Medulla oblongata (tissue), 1 donor: ENCODE measurements around the gene ZNF609.

ENCODE experiments used
- DNase-seq: peaks from one replicate; pipeline ENCODE4 v3.0.0-alpha.2; 2015; ENCODE audit errors: extremely low spot score

ZNF609 gene, protein sequence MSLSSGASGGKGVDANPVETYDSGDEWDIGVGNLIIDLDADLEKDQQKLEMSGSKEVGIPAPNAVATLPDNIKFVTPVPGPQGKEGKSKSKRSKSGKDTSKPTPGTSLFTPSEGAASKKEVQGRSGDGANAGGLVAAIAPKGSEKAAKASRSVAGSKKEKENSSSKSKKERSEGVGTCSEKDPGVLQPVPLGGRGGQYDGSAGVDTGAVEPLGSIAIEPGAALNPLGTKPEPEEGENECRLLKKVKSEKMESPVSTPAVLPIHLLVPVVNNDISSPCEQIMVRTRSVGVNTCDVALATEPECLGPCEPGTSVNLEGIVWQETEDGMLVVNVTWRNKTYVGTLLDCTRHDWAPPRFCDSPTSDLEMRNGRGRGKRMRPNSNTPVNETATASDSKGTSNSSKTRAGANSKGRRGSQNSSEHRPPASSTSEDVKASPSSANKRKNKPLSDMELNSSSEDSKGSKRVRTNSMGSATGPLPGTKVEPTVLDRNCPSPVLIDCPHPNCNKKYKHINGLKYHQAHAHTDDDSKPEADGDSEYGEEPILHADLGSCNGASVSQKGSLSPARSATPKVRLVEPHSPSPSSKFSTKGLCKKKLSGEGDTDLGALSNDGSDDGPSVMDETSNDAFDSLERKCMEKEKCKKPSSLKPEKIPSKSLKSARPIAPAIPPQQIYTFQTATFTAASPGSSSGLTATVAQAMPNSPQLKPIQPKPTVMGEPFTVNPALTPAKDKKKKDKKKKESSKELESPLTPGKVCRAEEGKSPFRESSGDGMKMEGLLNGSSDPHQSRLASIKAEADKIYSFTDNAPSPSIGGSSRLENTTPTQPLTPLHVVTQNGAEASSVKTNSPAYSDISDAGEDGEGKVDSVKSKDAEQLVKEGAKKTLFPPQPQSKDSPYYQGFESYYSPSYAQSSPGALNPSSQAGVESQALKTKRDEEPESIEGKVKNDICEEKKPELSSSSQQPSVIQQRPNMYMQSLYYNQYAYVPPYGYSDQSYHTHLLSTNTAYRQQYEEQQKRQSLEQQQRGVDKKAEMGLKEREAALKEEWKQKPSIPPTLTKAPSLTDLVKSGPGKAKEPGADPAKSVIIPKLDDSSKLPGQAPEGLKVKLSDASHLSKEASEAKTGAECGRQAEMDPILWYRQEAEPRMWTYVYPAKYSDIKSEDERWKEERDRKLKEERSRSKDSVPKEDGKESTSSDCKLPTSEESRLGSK (N-terminal part only)

DNA sequence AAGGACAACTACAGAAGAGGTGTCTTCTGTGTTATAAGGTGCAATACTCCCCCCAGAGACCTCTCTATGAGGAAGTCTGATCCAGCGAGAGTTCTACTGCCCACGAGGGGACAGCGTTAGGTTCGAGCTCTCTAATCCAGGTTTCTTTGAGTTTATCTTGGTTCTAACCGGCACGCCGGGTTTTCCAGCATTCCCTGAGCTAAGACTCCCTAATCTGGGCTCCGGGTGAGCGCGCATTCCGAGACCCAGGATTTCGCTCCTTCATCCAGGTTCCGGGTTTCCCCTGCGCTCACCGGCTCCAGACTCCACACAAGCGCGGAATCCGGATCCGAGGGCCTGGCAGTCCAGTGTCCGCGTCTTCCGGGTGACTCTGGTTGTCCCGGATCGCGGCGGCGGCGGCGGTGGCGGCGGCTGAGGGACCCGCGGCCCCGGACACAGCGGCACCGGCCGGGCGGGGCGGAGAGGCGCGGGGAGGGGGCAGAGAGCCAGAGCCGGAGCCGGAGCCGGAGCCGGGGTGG, at the start of gene ZNF609:
TSS of gene ZNF609 (plus strand) at position 373 of the 518 bp plus-strand sequence. CDS start 38,842 bp downstream, outside the sequence.
- DNase-seq, result peak; percentile 90

GRCh38 chr15:64412216-64412615, 48.2 kb upstream of the ZNF609 start:
- no peak for DNase-seq

DNA sequence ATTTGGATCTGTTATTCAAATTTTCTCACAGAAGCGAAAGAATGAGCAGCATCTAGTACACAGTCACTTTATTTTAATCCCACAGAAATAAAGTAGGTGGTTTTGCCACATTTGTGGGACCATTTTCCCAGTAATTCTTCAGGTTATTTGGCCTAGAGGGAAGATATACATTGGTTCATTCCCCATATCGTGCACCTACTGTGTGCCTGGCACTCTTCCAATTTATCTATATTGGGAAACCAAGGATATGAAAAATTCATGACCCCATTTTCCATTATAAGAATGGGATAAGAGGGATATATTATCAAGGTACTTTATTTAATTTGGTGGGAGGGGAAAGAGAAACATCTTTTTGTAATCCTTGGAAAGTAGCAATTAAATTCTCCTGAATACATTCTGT, 37.7 kb upstream of the ZNF609 start:
- DNase-seq, result no peak

- no peak for DNase-seq
Observed at GRCh38 chr15:64423970-64424369, 36.4 kb upstream of the ZNF609 start.

GRCh38 chr15:64425221-64425620, 35.2 kb upstream of the ZNF609 start:
- no peak for DNase-seq

- peak; percentile 62 for DNase-seq
Observed at GRCh38 chr15:64426845-64427465, 33.4 kb upstream of the ZNF609 start.

- DNase-seq, result no peak
Observed at GRCh38 chr15:64429448-64429847, 30.9 kb upstream of the ZNF609 start.

DNA sequence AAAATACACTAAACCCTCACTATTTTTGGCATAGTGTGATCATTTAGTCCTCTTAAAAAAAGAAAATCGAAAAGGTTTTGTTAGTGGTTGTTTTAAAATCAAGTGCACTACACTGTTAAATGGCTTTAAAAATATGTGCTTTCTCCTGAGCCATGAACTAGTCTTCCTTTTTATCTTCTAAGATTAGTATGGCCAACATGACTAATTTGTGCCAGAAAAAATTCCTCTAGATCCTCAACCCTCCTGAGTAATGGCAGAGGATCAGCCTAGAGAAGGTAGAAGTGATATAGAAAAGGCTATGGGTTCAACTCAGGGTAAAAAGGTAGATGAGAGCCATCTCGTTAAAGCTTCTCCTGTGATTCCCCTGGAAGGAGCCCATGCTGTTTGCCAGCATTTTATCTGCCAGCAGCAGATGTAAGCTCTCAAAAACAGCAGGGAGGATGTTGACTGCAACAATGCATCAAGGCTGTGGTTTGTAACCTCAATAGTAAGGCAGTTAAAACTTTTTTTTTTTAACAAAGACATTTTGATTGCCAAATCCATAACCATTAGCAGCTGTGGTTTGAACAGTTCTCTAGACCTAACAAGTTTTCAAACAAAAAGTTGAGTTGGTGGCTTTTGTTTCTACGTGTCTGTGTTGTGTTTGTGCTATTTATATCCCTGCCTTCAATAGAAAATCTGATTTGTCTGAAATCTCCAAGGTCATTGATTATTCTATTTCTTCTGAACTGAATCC, 30.2 kb upstream of the ZNF609 start:
- DNase-seq, result no peak

- no peak for DNase-seq
Observed at GRCh38 chr15:64437982-64438381, 22.4 kb upstream of the ZNF609 start.

GRCh38 chr15:64438653-64439447, 21.5 kb upstream of the ZNF609 start:
- DNase-seq, result no peak

DNA sequence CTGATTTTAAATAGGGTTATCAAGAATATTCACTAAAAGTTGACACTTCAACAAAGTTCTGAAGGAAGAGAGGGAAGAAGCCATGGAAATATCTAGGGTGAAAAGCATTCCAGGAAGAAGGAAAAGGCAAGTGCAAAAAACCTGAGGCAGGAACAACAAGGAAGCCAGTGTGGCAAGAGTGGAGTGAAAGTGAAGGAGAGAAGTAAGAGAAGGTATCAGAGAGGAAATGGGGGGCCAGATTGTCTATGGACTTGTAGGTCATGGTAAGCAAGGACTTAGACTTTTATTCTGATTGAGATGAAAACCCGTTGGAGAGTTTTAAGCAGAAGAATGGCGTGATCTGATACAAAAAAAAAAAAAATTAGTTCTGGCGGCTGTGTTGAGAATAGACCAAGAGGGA, 18.5 kb upstream of the ZNF609 start:
- DNase-seq, result no peak

GRCh38 chr15:64443016-64443415, 17.4 kb upstream of the ZNF609 start:
- no peak for DNase-seq

- no peak for DNase-seq
Observed at GRCh38 chr15:64443747-64444621, 16.4 kb upstream of the ZNF609 start.

GRCh38 chr15:64444836-64445235, 15.5 kb upstream of the ZNF609 start:
- DNase-seq, result no peak

- no peak for DNase-seq
Observed at GRCh38 chr15:64447536-64448315, 12.7 kb upstream of the ZNF609 start.

GRCh38 chr15:64452988-64453688, 7.2 kb upstream of the ZNF609 start:
- DNase-seq, result peak; percentile 78

DNA sequence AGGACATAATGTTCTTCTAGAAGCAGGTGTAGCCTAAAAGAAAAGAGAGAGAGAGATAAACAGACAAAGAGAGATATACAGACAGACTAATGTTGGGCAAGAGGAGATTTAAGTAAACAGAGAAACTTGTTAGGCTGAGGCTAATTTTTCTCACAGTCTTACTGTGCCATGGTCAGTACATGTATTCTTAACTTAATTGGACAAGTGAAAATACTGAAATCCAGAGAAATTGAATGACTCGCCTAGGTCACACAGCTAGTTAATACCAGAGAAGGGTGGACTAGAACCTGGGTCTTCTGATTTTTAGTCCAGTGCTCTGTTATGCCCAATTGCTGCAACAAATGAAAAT, 6.7 kb upstream of the ZNF609 start:
- DNase-seq, result no peak

DNA sequence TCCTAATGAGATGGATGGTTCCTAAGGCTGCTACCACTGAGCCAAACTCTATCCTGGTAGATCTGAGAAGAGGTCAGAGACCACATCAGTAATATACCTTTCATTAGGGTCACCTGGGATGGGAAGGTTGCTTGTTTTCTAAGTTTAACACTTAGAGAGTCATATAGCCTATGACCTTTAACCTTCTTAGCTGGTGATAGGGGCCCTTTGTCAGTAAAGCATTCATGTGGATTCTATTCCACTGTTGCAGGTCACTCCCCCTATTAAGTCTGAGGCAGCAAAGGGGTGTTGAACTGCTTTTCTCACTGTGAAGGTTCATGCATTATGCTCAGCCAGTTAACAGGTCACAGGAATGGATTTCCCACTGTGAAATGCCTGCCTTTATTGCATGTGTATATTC, 6.1 kb upstream of the ZNF609 start:
- no peak for DNase-seq
